ENCODE results near the gene GLYR1. TPM values are rescaled to one million over a fixed set of nuclear protein-coding genes. Genes with fewer than 3 reads are reported as not detected.

Gene GLYR1
- total and polyA plus RNA-seq, 2 donors (not counting 3 experiments of a cell fraction or from before 2014, with no cell fraction given) = 47.9 to 107 TPM

GRCh38 chr16:4884972-4885874 is 38.1 kb upstream of the GLYR1 start:
- Histone ChIP-seq H3K9me3 (replicated peaks; ENCODE audit: control insufficient read depth, insufficient read depth, low read length) (no peaks in the 10 kb centered on the region), H3K4me2 (ENCODE audit: insufficient read depth, low read length) (no peak overlapping the region), H3K27me3 (ENCODE audit: control insufficient read depth in 2 of 2, insufficient read depth in 2 of 2, low read length in 2 of 2) (no peaks in the 10 kb centered on the region), H3K9me1 (replicated peaks; ENCODE audit: control insufficient read depth, extremely low read depth, insufficient read depth, low read length) (no peaks in the 10 kb centered on the region), H2AFZ (ENCODE audit: low read depth, low read length) (no peak overlapping the region), H3K79me2 (ENCODE audit: control insufficient read depth, insufficient read depth, low read length) (no peaks in the 10 kb centered on the region), H3K4me1 (ENCODE audit: control insufficient read depth, extremely low read depth, insufficient read depth, low read length) (no peaks in the 10 kb centered on the region), H4K20me1 (replicated peaks; ENCODE audit: control insufficient read depth, extremely low read depth, insufficient read depth, low read length) (no peaks in the 10 kb centered on the region), H3K36me3 (ENCODE audit: control insufficient read depth in 2 of 2, extremely low read depth in 1 of 2, insufficient read depth in 2 of 2, low read length in 2 of 2) (peaks cover 15 to 49% of the 10 kb centered on the region in 2 experiments), H3K27ac (ENCODE audit: insufficient read depth, low read depth, low read length) (no peak overlapping the region), H3K4me3 (replicated peaks in 1 of 3; ENCODE audit: insufficient read depth in 1 of 3, low read depth in 1 of 3, low read length in 3 of 3) (no peak overlapping the region), H3K9ac (replicated peaks; ENCODE audit: extremely low read depth, insufficient read depth, low read length) (no peak overlapping the region)
- no peak for FAIRE-seq
- no peak for TF ChIP-seq MYC (IDR thresholded peaks at IDR 0.05; ENCODE audit: low read depth, low read length)
- TF ChIP-seq POLR2AphosphoS5 (IDR thresholded peaks at IDR 0.05; ENCODE audit: insufficient read depth, low read depth, low read length) = no peak
- TF ChIP-seq EZH2 (IDR thresholded peaks at IDR 0.05; ENCODE audit: borderline replicate concordance, low read depth, low read length, severe bottlenecking) = no peak
- no peak for TF ChIP-seq FOS (IDR thresholded peaks at IDR 0.05; ENCODE audit: borderline replicate concordance, insufficient read depth, low read length)
- TF ChIP-seq GATA2 (IDR thresholded peaks at IDR 0.05; ENCODE audit: insufficient read depth, insufficient read length, low read depth, low read length) = no peak
- TF ChIP-seq CTCF (IDR thresholded peaks at IDR 0.05; ENCODE audit: extremely low read depth in 1 of 2, insufficient read depth in 1 of 2, low read depth in 1 of 2, low read length in 2 of 2) = no peak
- TF ChIP-seq MAX (IDR thresholded peaks at IDR 0.05; ENCODE audit: insufficient read depth, insufficient read length) = no peak
- no peak for TF ChIP-seq POLR2A (IDR thresholded peaks at IDR 0.05; ENCODE audit: low read depth, low read length)
- TF ChIP-seq JUN (IDR thresholded peaks at IDR 0.05; ENCODE audit: borderline replicate concordance, insufficient read depth, insufficient read length, low read depth) = no peak
- ChIA-PET POLR2A (no interaction called here), CTCF (interaction anchor here (0.5 to 1.3 kb wide), 3 partner anchors 8 to 125 kb away, joined by 3 to 6 read pairs (median 3); no protein-coding TSS in a partner anchor)
- intact Hi-C loops (cut with micrococcal nuclease) (no loop called here), dilution Hi-C loops (cut with MboI; ENCODE audit: extremely low pct_ligation_motif_present, low sequenced_read_pairs) (no loop called here)
- no peak for DNase-seq (ENCODE audit: low read depth, low spot score)
- no TSS peak for BruUV-seq (replicated peaks)

All from endothelial cell of umbilical vein (primary cell).